GOT3 (cell line): ENCODE measurements around the gene RGL2.
"Not testable (repeated sequence)": the region's sequence is repeated elsewhere in the genome, so short reads cannot be mapped to it uniquely, and the experiment has no call there.

ENCODE experiments used
- DNase-seq: peaks from one replicate; lab custom pipeline; 2025; ENCODE audit warnings: mixed read lengths; lab: John Stamatoyannopoulos, UW

Gene RGL2

DNA sequence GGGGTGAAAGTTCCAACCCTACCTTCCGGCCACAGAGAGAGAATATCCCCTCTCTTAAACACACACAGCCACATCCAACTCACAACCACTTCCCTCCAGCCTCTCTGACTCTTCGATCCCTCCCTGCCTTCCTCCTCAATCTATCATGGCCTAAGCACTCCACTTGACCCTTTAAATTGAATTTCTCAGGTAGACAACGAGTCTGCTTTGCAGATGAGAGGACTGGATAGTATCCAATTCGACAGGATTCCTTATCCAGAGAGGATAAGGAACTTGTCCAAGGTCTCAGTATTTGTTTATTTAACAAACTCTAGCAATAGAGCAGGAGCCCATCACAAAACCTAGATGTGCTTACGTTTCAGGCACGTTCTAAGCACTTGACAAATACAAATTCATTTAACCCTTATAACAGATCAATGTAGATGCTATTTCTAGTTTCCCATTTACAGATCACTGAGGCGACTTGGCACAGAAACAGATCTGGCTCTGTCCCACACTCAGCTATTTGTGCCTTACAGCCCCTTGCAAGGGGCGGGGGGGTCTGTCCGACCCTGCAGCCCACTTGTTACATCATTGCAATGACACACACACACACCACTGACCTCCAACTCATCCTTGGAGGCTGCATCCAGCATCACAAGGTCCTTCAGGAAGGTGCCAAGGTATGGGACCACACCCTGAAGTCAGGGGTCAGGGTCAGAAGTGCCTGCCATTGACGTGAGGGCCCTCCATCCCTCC lies 4.5 kb downstream of the RGL2 start:
- DNase-seq, result no peak

DNA sequence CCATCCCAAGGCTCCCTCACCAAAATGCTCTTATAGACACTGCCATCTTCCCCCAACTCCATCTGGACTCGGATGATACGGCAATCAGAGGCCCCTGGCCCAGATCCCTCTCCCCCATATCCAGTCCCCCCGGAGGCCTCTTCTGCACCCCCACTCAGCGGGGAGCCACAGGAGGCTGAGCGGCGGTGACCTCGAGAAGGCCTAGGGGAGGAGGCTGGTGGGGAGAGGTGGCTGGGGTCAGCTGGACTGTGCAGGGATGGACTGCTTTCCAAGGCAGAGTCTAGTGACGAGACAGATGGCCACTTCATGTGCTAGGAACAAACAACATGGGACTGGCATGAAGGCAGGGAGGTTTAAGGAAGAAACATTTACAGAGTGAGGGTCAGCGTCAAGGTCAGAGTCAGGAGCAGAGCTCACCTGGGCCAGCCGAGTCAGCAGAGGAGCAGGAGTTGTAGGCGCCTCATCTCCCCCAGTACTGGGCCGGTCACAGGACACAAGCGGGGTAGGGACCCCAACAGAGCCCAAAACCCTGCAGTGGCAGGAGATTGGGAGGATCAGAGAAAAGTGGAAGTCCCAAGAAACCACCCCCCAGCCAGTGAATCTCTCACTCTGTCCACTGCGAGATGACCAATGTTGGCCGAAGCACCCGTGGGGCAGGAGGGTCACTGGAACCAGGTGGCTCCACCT lies 5.6 kb downstream of the RGL2 start:
- no peak for DNase-seq

DNA sequence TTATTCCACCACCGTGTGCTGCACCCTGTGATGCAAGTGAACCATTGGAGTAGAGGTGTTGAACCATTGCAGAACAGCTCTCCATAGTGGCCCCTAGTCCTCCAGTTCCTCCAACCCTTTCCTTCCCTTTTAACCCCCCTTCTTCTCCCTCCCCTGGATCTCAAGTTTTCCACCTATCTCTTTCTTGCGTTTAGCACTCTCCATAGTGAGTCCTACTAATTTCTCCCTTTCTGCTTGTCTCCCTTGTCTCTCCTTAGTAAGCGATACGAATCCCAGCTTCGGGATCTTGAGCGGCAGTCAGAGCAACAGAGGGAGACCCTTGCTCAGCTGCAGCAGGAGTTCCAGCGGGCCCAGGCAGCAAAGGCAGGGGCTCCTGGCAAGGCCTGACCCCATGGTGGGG lies 8.3 kb downstream of the RGL2 start:
- DNase-seq, result no peak

DNA sequence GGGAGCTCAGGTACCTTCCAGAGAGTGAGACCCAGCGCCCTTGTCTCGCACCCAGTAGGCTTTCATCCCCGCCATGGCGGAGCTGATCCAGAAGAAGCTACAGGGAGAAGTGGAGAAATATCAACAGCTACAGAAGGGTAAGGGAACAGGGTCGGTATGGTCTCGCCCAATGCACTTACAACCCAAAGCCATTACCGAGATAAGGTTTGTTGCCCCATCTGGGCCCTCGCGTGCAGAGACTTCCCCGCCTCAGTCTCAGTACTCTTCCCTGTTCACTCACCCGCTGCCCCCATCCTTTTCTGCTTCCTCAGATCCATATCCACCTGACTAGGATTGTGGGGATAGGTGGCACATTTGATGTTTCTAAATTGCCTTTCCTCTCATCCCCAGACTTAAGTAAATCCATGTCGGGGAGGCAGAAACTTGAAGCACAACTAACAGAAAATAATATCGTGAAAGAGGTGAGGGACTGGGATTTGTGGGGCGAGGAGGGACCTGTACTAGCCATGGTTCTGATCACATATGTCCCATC lies 8.9 kb downstream of the RGL2 start:
- DNase-seq, result no peak

DNA sequence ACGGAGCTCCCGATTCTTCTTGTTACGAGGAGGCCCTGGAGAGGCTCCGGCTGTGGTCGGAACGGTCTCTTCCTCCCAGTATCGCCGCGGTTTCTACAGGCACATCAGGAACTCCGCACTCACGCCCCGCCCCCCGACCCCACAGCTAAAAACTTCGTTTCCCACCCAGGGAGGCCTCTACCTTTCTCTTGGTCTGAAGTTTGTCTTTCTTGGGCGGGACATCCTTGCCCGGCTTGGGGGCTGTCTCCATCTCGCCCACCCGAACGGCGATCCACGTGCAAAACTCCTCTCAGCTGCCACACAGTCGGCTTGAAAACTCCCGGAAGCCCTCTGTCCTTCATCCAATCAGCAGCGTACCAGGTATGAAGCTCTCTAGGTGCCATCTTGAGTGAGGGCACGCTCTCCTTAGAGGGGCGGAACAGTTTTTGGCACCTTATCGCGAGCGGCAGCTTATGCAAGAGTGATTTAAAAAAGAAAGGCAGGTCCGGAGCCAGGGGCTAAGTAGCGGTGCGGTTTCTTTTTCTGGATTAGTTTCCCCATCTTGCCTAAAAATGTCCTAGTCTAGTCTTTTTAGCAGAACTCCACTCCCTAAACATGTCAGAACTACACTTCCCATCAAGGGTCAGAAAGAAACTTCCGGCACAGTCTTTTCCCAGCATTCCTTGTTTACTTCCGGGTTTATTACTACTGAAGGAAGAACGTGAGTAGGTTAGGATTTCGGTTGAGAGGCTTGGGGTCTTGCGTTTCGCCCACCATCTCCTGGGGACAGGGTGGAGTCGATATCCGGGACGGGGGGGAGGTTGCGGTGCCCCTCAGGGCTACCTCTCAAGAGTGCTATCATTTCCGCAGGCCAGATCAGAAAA lies 9.6 kb downstream of the RGL2 start, which contains the start of the genes PFDN6 and WDR46:
TSS of gene PFDN6 (plus strand) at position 681 of the 863 bp plus-strand sequence. CDS start 256 bp downstream, outside the sequence.
TSS of gene WDR46 (minus strand) at position 319 of the 863 bp plus-strand sequence. CDS start at position 250, 69 bp downstream.
- peak; percentile 46 for DNase-seq

DNA sequence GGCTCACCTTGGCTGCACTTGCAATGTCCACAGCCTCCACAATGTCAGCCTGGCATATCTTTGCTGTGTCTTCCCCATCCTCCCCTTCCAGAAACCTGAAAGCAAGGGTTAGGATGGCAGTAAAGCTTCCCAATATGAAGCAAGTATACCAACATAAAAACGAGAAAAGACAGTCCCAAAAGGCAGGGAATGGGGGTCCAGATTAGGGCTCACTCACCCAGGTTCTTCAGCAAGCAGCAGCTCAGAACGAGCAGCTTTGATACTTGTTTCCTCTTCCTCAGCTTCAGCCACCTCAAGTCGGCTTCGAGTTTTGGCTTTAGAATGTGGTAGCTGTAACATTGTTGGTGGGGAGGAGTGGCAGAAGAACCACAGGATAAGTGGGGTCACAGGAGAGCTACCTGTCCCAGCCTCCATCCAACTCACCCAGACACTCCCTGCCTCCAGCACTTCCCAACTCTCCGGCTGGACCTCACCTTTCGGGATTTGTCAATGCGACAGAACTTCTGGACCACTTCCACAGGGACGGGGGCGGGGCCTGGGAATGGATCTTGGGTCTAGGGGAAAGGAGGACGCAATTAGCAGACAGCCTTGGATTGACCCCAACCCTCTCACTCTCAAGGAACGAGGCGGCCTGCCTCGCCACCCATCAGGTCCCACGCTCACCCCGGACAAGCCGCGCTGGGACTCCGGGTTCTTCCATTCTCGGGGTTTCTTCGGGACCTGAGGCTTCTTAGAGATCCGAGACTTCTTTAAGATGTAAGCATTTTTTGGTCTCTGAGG lies 10.4 kb downstream of the RGL2 start:
- DNase-seq, result no peak

DNA sequence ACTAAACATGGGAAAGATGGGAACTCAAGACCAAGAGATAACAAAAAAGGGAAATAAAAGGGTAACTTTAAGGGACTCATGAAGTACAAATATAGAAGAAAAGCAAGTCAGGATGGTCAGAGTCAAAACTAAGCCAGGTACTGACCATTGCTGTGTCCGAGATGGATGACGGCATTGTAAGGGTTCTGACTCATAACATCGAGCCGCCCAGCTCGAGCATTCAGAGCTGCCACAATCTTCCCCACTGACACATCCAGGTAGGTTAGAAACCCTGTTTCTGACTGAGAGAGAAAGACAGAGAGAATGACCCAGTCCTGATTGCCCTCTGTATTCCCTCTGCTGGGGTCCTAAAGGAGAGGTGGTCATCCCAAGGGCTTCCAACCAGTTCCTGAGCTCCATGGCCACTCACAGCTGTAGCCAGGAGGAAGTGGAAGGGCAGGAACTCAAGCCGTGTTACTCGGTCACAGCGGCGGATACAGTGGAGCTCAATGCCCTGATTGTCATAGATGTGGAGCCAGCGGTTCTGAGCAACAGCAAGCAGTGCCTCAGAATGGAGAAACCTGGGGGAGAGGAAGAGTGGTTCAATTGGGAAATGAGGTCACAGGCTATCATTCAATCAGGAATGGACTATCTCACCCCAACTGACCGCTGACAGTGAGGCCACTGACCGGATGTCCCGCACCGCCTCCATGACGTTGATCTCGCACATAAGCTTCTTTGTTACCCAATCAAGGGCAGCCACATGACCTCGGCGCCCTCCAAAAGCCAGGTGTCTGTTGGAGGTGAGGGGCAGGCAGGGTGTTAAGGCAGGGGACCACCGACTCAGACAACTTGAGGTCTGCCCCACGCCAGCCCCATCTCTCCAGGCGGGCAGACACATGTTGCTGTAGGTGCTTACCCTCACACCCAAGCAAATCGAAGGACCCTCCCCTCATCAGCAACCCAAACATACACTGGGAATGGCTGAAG lies 11.5 kb downstream of the RGL2 start:
- DNase-seq, result no peak

DNA sequence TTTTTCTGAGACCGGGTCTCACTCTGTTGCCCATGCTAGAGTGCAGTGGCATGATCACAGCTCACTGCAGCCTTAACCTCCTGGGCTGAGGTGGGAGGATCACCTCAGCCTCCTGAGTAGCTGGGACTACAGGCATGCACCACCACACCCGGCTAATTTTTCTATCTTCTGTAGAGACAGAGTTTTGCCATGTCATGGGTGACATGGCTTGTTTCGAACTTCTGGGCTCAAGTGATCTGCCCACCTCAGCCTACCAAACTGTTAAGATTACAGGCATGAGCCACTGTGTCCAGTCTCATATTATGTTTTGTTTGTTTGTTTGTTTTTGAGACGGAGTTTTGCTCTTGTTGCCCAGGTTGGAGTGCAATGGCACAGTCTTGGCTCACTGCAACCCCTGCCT lies 13.5 kb downstream of the RGL2 start:
- DNase-seq, result not testable (repeated sequence)

DNA sequence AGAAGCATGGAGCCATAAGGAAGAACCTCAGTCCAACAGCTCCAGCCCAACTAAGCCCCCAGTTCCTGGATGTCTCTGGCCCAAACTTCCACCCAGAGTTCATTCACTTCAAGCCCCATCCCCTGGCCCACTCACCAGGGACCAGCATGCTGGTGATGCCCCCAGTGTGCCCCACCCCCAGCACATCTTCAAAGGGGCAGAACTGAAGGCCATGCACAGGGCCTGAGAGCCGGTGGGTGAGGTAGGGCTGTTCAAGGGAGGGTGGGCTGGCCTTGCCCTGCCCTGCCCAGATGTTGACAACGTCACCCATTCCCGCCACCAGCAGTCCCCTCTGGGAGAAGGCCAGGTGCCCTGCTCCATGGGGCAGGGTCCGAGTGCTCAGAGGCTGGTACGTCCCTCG lies 18.2 kb downstream of the RGL2 start:
- no peak for DNase-seq

DNA sequence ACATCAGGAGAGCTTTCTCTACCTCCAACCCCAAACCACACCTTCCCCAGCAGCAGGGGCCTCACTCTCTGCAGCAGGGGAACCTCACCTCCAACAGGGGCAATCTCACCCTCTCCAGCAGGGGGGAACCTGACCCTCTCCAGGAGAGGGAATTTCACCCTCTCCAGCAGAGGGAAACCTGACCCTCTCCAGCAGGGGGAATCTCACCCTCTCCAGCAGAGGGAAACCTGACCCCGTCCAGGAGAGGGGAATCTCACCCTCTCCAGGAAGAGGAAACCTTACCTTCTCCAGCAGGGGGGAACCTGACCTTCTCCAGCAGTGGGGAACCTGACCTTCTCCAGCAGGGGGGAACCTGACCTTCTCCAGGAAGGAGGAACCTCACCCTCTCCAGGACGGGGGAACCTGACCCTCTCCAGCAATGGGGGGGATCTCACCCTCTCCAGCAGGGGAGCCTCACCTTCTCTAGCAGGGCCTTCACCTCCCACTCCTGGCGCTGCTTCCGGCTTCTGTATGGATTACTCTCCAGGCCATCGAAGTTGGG lies 18.7 kb downstream of the RGL2 start:
- DNase-seq, result no peak

DNA sequence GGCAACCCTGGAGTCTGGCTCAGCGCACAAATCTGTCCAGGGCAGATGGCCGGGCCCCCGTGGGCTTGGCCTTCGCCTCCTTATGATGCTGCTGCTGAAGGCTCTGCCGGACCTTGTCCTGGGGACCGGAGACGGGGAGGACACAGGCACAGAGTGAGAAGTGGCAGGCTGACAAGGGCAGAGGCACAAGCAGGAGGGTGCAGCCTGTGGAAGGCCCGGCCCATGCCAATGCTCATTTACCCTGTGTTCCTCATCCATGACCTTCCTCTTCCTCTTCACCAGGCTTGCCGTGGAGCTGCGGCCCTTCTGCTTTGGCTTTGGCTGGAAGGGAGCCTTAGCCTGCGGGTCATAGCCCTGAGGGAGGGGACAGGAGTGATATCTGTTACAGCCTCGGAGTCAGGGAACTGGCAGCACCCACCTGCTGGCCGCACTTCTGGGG lies 19.5 kb downstream of the RGL2 start:
- DNase-seq, result no peak

DNA sequence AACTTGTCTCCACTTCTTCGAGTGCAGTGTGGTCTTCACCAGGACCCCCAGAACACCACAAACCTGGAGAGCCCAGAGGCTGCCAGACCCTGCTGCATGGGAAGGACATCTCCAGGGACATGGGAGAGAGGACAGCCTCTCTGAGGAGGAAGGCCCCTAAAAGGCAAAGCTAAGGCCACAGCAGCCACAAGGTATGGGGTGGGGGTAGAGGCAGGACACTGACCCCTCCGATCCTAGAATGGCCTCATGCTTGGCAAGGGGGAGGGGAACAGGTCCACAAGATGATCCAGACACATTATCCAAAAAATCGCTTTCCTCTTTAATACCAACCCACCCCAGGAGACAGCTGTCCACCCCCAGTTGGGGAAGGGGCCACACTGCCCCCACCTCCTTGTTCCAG lies 19.9 kb downstream of the RGL2 start:
- no peak for DNase-seq

DNA sequence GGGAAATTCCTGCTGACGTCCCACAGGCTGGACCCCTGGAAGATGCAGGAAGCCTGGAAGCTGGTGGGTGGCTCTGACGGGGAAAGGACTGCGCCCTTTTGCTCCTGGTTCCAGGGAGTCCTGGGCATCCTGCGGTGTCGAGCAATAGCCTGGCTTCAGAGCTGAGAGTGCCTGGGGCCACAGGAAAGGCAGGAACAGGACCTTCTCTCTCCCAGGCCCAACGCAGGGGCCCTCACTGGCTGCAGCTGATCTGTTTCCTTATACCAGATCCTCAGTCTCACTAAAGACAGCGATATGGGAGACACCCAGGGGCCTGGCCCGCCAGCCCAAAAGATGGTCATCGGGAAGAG lies 20.4 kb downstream of the RGL2 start:
- no peak for DNase-seq

DNA sequence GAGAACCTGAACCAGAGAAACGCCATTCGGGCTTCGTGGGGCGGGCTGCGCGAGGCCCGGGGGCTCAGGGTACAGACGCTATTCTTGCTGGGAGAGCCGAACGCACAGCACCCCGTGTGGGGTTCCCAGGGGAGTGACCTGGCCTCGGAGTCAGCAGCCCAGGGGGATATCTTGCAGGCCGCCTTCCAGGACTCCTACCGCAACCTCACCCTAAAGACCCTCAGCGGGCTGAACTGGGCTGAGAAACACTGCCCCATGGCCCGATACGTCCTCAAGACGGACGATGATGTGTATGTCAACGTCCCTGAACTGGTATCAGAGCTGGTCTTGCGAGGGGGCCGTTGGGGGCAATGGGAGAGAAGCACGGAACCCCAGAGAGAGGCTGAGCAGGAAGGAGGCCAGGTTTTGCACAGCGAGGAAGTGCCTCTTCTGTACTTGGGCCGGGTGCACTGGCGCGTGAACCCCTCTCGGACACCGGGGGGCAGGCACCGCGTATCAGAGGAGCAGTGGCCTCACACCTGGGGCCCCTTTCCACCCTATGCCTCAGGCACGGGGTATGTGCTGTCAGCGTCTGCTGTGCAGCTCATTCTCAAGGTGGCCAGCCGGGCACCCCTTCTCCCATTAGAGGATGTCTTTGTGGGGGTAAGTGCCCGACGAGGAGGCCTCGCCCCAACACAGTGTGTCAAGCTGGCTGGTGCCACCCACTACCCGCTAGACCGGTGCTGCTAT lies 20.9 kb downstream of the RGL2 start:
- DNase-seq, result no peak

DNA sequence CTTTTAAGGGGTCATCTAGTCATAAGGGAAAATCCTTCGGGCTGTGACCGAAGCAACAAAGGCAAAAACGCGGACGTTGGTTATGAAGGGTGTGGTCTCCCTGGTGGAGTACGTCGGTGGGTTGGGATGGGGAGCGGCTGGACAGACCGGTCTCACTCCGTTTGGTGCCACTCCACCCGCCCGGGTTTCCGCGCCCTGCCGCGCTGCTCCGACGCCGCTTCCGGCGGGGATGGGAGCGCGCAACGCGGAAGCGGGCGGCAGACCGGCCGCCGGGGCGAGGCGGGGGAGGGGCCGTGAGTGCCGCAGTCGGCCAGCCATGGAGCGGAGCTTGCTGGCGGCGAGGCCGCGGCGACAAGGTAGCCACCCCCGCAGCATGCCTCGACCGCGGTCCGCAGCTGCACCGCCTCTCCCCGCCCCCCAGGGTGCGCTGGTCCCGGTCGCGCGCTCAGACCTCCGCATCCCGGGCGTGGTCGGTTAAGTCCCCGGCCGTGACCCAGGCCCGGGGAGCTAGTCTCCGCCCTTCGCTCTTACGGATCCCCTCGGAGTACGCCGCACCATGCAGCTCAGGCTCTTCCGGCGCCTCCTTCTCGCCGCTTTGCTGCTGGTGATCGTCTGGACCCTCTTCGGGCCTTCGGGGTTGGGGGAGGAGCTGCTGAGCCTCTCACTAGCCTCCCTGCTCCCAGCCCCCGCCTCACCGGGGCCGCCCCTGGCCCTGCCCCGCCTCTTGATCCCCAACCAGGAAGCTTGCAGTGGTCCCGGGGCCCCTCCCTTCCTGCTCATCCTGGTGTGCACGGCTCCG lies 21.7 kb downstream of the RGL2 start, which contains the start of gene B3GALT4:
TSS of gene B3GALT4 (plus strand) at position 260 of the 799 bp plus-strand sequence. CDS start at position 557, 297 bp downstream.
- DNase-seq, result peak; percentile 26

DNA sequence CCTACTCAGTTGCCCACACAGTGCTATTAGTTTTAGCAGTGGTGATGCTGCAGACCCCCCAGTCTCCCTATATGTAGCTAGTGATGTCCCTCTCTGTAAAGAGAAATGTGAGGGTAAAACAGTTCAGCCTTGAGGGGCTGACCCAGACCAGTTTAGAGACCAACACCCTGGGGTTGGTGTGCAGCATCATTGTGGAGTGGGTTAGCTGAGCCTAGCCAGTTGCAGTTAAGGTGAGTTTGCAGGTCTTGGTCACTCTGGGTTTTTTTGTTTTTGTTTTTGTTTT lies 22.2 kb downstream of the RGL2 start:
- no peak for DNase-seq

DNA sequence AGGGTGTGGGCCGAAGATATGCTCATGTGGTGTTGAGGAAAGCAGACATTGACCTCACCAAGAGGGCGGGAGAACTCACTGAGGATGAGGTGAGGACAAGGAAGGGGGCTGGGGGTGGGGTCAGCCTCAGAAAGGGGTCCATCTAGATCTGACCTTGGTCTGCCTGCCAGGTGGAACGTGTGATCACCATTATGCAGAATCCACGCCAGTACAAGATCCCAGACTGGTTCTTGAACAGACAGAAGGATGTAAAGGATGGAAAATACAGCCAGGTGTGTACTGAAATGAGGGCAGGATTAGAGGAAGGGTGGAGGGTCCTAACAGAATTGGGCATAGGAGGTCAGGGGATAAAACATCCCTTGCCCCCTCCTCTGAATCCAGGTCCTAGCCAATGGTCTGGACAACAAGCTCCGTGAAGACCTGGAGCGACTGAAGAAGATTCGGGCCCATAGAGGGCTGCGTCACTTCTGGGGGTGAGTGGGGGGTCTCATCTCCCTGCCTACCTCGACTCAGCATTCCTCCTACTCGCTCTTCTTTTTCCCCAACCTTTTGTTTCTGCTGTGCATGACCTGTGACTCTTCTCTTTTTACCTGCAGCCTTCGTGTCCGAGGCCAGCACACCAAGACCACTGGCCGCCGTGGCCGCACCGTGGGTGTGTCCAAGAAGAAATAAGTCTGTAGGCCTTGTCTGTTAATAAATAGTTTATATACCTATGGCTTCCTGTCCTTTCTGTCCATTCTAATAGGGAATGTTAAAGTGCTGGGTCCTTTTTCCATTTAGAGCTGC lies 22.8 kb downstream of the RGL2 start:
- not testable (repeated sequence) for DNase-seq
